Stomach (tissue), 4 donors: ENCODE measurements around the gene RD3L.

Experiments used
- CTCF ChIP-seq, 7 experiments: fragments of 450-650 bp in 4 of 7; fragments of 200-600 bp in 3 of 7; sonication (generic) in 3 of 7; IDR thresholded peaks; one replicate each; pipeline ENCODE4 v1.5.1; 2016 to 2019; ENCODE audit warnings: antibody characterized with exemption in 7 of 7, control low read depth in 2 of 7, mild to moderate bottlenecking in 1 of 7
- EP300 ChIP-seq: sonication (generic); formaldehyde crosslinking; IDR thresholded peaks from one replicate; pipeline ENCODE4 v1.6.1; 2017; ENCODE audit warnings: antibody characterized with exemption
- POLR2A ChIP-seq, 4 donors: fragments of 450-650 bp; IDR thresholded peaks; one replicate each; pipeline ENCODE4 v1.6.1; 2016; ENCODE audit warnings: antibody characterized with exemption in 4 of 4, control low read depth in 2 of 4, mild to moderate bottlenecking in 1 of 4, moderate library complexity in 1 of 4
- POLR2AphosphoS5 ChIP-seq, 3 donors: sonication (generic); formaldehyde crosslinking; IDR thresholded peaks; one replicate each; pipeline ENCODE4 v1.6.1; 2016; ENCODE audit warnings: antibody characterized with exemption in 3 of 3

GRCh38 chr14:103932791-103933490, 9.4 kb downstream of the RD3L start:
- no peak for TF ChIP-seq CTCF (IDR thresholded peaks at IDR 0.05)
- TF ChIP-seq POLR2A (IDR thresholded peaks at IDR 0.05) = no peak
- TF ChIP-seq EP300 = no peak
- no peak for TF ChIP-seq POLR2AphosphoS5 (IDR thresholded peaks at IDR 0.05)
